ENCODE data around the gene WDR74. TPM values are rescaled to one million over a fixed set of nuclear protein-coding genes. Genes with fewer than 3 reads are reported as not detected.

The WDR74 gene
- total and polyA plus RNA-seq, 2 of the 13 experiments (the other 11 are each of a cell fraction or from before 2014, with no cell fraction given), result 77.0 to 83.3 TPM

DNA sequence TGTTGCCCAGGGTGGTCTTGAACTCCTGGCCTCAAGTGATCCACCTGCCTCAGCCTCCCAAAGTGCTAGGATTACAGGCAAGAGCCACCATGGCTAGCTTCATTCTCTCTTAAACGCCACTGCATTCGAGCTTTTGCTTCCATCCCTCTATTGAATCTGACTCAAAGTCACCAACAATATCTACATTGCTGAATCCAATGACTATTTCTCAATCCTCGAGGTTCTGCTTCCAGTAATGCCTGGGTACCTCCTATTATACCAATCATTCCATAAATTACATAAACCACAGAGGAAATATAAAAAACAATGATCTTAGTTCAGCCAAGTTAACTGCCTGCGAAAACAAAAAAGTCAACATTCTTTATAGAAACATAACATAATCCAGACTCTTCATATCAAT, 22.3 kb downstream of the WDR74 start:
- Histone ChIP-seq H3K4me3 (replicated peaks in 1 of 3; ENCODE audit: insufficient read depth in 1 of 3, low read depth in 2 of 3, low read length in 3 of 3) (no peak overlapping the region), H3K27ac (ENCODE audit: extremely low read length, insufficient read depth, low read length) (no peak overlapping the region), H3K79me2 (ENCODE audit: insufficient read depth, low read length) (no peaks in the 10 kb centered on the region), H4K20me1 (ENCODE audit: insufficient read depth, low read length) (no peaks in the 10 kb centered on the region), H2AFZ (ENCODE audit: low read length) (no peak overlapping the region), H3K4me2 (ENCODE audit: low read depth, low read length) (no peak overlapping the region), H3K9ac (ENCODE audit: insufficient read depth, low read depth, low read length) (no peak overlapping the region), H3K36me3 (replicated peaks in 1 of 2; ENCODE audit: control insufficient read depth in 1 of 2, insufficient read depth in 2 of 2, low read length in 2 of 2) (peaks cover 4 to 30% of the 10 kb centered on the region in 2 experiments; a peak in 4 of 5 replicates), H3K4me1 (ENCODE audit: insufficient read depth, low read length) (peaks cover 5% of the 10 kb centered on the region), H3K9me3 (ENCODE audit: low read length) (no peaks in the 10 kb centered on the region), H3K27me3 (ENCODE audit: control insufficient read depth in 1 of 2, insufficient read depth in 2 of 2, low read length in 2 of 2) (no peaks in the 10 kb centered on the region)
- in situ Hi-C loops (cut with HindIII; ENCODE audit: extremely low pct_ligation_motif_present, low pct_unique_long_range_greater_than_20kb), result no loop called here
- ChIA-PET POLR2A (interaction anchor here (0.7 to 1.5 kb wide), 4 partner anchors 9 to 24 kb away, joined by 3 to 4 read pairs (median 3); partner anchors contain the start of gene WDR74), CTCF (ENCODE audit: low intra/inter-chr PET ratio, low total read pairs) (no interaction called here)
- TF ChIP-seq SRF (IDR thresholded peaks at IDR 0.05; ENCODE audit: low read depth, low read length) (no peak), AHR (CRISPR knock-in tag; IDR thresholded peaks at IDR 0.05) (no peak), RCOR2 (CRISPR knock-in tag; IDR thresholded peaks at IDR 0.05) (no peak), XRCC5 (optimal IDR thresholded peaks at IDR 0.05; ENCODE audit: low read length) (no peak), MZF1 (CRISPR knock-in tag; IDR thresholded peaks at IDR 0.05; ENCODE audit: borderline replicate concordance) (no peak), SMYD3 (CRISPR knock-in tag; IDR thresholded peaks at IDR 0.05) (no peak), ZNF652 (CRISPR knock-in tag; IDR thresholded peaks at IDR 0.05; ENCODE audit: borderline replicate concordance, low read depth) (no peak), GATA4 (IDR thresholded peaks at IDR 0.05; ENCODE audit: borderline replicate concordance, low read depth) (no peak), AGO1 (IDR thresholded peaks at IDR 0.05; ENCODE audit: low read depth, low read length, poor library complexity, severe bottlenecking) (no peak), CCDC6 (CRISPR knock-in tag; IDR thresholded peaks at IDR 0.05) (no peak), HDAC6 (IDR thresholded peaks at IDR 0.05; ENCODE audit: low read depth, low read length) (no peak), ZNF282 (IDR thresholded peaks at IDR 0.05; ENCODE audit: partially characterized antibody) (no peak), ZNF207 (IDR thresholded peaks at IDR 0.05; ENCODE audit: borderline replicate concordance) (no peak), SAFB2 (CRISPR knock-in tag; IDR thresholded peaks at IDR 0.05; ENCODE audit: borderline replicate concordance, low read depth) (no peak), HNRNPL (IDR thresholded peaks at IDR 0.05; ENCODE audit: low read depth, low read length) (no peak)
- TF ChIP-seq, protein P1, sequence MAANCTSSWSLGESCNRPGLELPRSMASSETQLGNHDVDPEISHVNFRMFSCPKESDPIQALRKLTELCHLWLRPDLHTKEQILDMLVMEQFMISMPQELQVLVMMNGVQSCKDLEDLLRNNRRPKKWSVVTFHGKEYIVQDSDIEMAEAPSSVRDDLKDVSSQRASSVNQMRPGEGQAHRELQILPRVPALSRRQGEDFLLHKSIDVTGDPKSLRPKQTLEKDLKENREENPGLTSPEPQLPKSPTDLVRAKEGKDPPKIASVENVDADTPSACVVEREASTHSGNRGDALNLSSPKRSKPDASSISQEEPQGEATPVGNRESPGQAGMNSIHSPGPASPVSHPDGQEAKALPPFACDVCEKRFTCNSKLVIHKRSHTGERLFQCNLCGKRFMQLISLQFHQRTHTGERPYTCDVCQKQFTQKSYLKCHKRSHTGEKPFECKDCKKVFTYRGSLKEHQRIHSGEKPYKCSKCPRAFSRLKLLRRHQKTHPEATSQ (CRISPR knock-in tag; IDR thresholded peaks at IDR 0.05; ENCODE audit: borderline replicate concordance), result no peak
- TF ChIP-seq, protein P2, sequence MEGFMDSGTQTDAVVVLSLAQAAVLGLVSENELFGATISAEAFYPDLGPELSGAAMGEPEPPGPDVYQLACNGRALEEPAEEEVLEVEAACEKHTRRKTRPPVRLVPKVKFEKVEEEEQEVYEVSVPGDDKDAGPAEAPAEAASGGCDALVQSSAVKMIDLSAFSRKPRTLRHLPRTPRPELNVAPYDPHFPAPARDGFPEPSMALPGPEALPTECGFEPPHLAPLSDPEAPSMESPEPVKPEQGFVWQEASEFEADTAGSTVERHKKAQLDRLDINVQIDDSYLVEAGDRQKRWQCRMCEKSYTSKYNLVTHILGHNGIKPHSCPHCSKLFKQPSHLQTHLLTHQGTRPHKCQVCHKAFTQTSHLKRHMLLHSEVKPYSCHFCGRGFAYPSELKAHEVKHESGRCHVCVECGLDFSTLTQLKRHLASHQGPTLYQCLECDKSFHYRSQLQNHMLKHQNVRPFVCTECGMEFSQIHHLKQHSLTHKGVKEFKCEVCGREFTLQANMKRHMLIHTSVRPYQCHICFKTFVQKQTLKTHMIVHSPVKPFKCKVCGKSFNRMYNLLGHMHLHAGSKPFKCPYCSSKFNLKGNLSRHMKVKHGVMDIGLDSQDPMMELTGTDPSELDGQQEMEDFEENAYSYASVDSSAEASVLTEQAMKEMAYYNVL (CRISPR knock-in tag; IDR thresholded peaks at IDR 0.05; ENCODE audit: borderline replicate concordance), result no peak
- TF ChIP-seq, protein P3, sequence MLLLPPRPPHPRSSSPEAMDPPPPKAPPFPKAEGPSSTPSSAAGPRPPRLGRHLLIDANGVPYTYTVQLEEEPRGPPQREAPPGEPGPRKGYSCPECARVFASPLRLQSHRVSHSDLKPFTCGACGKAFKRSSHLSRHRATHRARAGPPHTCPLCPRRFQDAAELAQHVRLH (CRISPR knock-in tag; IDR thresholded peaks at IDR 0.05; ENCODE audit: borderline replicate concordance, low read depth), result no peak
- TF ChIP-seq, protein P4, sequence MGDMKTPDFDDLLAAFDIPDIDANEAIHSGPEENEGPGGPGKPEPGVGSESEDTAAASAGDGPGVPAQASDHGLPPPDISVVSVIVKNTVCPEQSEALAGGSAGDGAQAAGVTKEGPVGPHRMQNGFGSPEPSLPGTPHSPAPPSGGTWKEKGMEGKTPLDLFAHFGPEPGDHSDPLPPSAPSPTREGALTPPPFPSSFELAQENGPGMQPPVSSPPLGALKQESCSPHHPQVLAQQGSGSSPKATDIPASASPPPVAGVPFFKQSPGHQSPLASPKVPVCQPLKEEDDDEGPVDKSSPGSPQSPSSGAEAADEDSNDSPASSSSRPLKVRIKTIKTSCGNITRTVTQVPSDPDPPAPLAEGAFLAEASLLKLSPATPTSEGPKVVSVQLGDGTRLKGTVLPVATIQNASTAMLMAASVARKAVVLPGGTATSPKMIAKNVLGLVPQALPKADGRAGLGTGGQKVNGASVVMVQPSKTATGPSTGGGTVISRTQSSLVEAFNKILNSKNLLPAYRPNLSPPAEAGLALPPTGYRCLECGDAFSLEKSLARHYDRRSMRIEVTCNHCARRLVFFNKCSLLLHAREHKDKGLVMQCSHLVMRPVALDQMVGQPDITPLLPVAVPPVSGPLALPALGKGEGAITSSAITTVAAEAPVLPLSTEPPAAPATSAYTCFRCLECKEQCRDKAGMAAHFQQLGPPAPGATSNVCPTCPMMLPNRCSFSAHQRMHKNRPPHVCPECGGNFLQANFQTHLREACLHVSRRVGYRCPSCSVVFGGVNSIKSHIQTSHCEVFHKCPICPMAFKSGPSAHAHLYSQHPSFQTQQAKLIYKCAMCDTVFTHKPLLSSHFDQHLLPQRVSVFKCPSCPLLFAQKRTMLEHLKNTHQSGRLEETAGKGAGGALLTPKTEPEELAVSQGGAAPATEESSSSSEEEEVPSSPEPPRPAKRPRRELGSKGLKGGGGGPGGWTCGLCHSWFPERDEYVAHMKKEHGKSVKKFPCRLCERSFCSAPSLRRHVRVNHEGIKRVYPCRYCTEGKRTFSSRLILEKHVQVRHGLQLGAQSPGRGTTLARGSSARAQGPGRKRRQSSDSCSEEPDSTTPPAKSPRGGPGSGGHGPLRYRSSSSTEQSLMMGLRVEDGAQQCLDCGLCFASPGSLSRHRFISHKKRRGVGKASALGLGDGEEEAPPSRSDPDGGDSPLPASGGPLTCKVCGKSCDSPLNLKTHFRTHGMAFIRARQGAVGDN (CRISPR knock-in tag; IDR thresholded peaks at IDR 0.05), result no peak
- ATAC-seq (no peak), FAIRE-seq (no peak), DNase-seq (ENCODE audit: low spot score) (no peak)
- 100% methylated on average over 4 of the region's 4 CpGs for WGBS (ENCODE audit: low lambda C conversion rate)
- intact Hi-C loops (cut with micrococcal nuclease; ENCODE audit: unreplicated experiment), result no loop called here
- BruUV-seq (replicated peaks), result no TSS peak

All from HepG2 (cell line).